Fibroblast of skin of left quadriceps (primary cell): ENCODE data around the gene S100PBP.
A peak's percentile ranks its signal among the peaks of the same experiment; 100 is the strongest.
"Not testable (repeated sequence)": the region's sequence is repeated elsewhere in the genome, so short reads cannot be mapped to it uniquely, and the experiment has no call there.

Experiments
- DNase-seq, 2 experiments: peaks; one replicate each; pipeline ENCODE4 v3.0.0-alpha.2; 2013; ENCODE audit warnings: low read depth in 2 of 2

Gene S100PBP

DNA sequence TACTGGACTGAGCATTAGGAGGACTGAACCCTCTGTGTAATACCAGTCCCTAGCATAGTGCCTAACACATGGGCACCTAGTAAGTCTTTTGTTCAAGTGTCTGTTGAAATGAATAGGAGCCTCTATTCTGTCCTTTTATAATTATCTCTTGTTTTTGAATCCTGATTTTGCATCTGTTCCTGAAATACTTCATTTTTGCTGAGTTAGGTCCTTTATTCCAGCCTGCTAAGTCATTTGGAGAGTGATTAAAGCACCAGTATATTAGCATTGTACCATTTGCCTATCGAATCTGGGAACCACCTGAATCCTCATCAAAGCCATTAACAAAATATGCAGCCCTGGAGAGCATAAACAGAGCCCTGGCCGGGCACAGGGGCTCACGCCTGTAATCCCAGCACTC, 32.6 kb upstream of the S100PBP start:
- no peak for DNase-seq

- DNase-seq: no peak
These were observed 30.6 kb upstream of the S100PBP start for GRCh38 chr1:32786856-32787255.

DNA sequence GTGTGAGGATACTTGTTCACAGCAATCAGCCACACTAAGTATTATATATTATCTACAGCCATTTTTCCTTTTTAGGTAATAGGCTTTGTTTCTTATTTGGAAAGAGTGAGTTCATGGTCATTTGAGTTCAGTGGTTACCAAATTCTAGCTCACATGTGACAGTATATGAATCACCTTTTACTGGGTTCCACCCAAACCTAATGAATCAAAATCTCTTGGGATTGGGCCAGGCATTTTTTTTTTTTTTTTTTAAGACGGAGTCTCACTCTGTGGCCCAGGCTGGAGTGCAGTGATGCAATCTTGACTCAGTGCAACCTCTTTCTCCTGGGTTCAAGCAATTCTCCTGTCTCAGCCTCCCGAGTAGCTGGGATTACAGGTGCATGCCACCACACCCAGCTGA, 28.1 kb upstream of the S100PBP start:
- peak; percentile 70 to 71 for DNase-seq

DNA sequence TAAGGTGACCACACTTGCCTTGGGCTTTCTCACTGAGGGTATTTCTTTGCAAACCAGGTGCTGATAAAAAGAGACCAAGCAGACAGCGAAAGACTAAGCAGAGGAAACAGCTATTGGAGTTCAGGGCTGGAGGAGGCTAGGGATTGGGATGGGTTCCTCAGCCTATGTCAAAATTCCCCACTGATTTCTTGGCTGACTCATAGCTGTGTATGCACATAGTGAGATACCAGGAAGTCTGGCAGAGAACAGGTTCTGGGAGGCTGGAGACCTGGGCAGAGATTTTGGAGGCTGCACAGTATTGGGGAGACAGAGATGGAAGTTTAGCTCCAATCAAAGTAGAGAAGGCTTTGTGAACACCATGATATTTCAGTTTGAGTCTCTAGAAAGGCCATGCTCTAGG, 25.6 kb upstream of the S100PBP start:
- no peak for DNase-seq

- peak in 1 of 2 experiments; percentile 40 for DNase-seq
These were observed 21.7 kb upstream of the S100PBP start for GRCh38 chr1:32795763-32796162.

DNA sequence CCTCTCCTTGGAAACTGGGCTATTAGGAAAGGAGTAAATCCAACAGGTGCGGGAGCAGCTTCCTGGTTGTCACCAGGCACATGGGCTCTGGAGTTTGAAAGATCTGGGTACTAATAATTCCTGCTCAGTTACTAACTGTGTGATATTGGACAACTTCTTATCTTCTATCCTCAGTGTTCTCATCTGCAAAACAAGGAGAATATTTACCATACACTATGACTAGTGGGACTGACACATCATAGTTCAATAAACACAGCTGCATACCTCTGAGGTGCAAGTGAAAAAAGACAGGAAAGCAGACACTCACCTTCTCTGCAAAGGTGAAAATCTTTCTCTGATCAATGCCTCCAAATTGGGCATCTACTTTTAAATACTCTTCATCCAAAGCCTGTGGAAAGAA, 20.0 kb upstream of the S100PBP start:
- no peak for DNase-seq

DNA sequence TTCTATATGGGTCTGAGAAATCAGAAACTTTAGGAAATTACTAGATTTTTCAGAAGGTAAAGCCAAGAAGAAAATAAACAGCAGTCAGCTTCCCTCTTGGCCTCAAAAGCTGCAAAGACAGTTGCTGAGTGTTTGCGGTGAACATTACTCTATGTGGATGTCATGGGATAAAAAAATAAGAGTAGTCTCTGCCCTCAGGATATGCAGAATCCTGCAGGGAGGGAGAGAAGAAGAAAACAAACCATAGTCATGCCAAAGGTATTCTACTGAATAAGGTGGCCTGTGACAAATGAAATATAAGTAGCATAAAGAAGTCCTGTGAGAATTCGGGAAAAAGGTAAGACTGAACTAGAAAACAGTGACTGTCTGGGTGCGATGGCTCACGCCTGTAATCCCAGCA, 19.3 kb upstream of the S100PBP start:
- no peak for DNase-seq

DNA sequence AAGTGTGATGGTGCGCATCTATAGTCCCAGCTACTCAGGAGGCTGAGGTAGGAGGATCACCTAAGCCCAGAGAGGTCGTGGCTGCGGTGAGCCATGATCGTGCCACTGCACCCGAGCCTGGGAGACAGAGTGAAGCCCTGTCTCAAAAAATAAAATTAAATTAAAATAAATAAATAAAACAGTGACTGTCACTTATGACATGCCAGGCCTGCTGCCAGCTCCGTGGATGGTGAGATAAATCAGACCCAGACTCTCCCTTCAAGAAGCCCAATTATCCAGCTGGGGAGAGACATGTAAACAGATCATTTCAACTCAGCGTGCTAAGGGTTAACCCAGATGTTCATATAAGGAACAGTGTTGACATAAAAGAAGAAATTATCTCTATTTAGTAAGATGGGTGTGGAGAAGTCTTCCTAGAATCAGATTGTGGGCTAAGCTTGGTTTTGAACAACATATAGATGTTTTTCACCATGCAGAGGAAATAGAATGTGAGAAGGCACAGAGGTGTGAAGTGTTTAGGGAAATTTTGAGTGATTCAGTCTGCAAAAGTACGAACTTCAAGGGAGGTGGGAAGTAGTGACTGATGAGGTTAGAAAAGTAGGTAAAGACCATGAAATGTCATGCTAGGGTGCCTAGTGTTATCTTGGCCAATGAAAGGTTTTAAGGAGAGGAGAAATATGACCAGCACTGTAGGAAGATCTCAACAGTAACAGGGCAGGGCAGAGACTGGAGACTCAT, 18.6 kb upstream of the S100PBP start:
- DNase-seq: no peak

DNA sequence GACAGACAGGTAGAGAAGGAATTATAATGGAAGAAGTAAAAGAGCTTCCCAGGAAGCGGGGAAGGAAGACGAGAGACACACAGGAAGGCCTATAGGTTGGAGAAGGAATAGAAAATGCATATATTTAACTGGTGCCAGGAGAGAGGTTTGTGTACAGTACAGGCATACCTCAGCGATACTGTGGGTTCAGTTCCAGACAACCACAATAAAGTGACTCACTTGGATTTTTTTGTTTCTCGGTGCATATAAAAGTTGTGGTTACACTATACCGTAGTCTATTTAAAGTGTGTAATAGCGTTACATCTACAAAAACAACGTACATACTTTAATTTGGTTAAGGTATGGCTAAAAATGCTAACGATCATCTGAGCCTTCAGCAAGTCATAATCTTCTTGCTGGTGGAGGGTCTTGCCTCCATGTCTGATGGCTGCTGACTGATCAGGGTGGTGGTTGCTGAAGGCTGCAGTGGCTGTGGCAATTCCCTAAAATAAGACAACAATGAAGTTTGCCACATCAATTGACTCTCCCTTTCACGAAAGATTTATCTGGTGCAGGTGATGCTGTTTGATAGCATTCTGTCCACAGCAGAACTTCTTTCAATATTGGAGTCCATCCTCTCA, 16.2 kb upstream of the S100PBP start:
- DNase-seq: peak in 1 of 2 experiments; percentile 37

GRCh38 chr1:32804460-32804859, 13.0 kb upstream of the S100PBP start:
- not testable (repeated sequence) for DNase-seq

DNA sequence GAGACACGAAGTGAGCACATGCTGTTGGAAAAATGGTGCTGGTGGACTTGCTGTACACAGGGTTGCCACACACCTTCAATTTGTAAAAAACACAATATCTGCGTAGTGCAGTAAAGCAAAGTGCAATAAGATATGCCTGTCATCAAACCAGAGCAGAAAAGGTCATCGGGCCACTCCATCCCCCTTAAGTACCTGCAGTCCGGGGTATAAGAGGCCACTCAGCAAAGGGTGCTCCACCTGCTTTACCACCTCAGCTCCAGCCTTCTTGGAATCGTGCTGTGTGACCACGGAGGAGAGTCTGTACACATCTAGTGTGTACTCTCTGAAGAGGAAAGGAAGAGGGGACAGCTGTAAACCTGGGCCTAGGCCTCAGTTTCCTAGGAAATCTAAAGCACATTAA, 11.2 kb upstream of the S100PBP start:
- no peak for DNase-seq

- no peak for DNase-seq
These were observed 10.4 kb upstream of the S100PBP start for GRCh38 chr1:32806910-32807523.

DNA sequence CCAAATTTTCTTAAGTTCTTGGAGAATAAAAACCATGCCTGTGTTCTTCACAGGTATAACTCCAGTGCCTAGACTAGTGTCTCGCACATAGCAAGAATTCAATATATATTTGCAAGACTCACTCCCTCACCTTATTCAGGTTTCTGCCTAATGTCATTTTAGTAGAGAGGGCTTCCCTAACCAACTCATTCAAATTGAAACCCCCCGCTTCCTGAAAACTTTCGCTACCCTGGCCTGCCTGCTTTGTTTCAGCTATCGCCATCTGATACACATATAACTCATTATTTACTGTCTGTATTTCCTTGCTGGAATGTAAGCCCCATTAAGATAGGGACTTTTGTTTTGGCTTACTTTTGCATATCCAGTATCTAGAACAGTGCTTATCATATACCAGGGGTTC, 8.9 kb upstream of the S100PBP start:
- DNase-seq: no peak

GRCh38 chr1:32810358-32810757, 7.1 kb upstream of the S100PBP start:
- DNase-seq: no peak

DNA sequence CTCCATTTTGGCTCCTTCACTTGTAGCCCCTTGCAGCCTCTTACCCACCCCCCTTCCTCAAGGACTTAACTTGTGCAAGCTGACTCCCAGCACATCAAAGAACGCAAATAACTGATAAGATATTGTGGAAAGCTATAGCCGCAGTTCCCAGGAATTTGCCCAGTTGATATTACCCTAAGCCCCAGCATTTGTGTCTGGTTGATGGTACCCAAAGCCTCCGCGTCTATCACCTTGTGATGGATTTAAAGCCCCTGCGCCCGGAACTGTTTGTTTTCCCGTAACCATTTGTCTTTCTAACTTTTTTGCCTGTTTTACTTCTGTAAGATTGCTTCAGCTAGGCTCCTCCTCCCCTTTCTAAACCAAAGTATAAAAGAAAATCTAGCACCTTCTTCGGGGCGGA, 6.2 kb upstream of the S100PBP start:
- DNase-seq: no peak

DNA sequence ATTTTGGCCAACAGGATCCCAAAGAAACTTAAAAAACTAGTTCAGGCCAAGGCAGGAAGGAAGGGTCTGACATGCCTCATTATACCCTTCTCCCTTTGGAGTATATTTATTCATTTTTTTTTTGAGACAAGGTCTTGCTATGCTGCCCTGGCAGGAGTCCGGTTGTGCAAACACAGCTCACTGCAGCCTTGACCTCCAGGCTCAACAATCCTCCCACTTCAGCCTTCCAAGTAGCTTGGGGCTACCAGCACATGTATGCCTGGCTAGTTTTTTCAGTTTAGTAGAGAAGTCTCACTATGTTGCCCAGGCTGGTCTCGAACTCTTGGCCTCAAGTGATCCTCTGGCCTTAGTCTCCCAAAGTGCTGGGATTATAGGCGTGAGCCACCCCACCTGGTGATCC, 5.5 kb upstream of the S100PBP start:
- DNase-seq: no peak

DNA sequence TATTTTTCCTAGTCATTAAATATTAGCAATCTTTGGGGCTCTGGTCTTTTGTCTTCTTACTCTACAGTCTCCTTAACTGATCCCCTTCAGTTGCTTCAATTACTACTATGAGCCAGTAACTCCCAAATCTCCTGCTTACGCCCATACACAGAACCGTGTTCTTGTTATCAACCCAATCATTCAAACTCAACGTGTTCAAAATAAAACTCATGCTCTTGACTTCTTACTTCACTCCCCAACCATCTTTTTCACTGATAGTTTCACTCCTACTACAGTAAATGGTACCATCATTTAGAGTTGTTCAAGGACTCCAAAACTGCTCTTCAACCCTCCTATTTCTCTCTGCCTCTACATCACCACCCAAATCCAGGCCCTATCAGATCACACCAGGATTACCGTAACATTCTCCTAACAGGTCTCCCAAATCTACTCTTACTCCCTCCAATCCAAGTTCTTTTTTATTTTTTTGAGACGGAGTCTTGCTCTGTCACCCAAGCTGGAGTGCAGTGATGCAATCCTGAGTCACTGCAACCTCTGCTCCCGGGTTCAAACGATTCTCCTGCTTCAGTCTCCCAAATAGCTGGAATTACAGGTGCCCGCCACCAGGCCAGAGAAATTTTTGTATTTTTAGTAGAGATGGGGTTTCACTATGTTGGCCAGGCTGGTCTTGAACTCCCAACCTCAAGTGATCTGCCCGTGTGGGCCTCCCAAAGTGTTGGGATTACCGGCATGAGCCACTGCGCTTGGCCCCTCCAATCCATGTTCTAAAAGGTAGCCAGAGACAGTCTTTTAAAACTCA, 3.3 kb upstream of the S100PBP start:
- no peak for DNase-seq

DNA sequence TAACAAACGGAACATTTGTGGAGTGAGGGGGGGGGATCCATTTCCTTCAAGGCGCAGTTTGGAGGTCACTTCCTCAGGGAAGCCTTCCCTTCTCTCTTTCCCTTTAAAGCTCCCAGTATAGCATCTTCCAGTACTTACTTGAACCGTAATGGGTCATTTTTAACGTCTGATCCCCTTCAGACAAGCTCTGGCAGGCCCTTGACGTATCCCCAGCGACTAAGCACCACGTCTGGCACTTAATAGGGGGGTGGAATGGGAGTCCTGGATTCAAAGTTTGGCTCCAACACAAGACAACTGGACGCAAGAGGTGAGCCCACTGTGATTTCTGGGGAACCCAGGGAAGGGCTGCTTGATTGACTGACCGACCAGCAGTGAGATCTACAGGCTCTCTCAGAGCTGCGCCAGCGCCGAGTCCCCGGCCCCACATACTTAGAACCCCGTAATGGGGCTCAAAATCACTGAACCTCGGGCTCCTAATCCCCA, 736 bp upstream of the S100PBP start:
- DNase-seq: peak; percentile 5 to 6

DNA sequence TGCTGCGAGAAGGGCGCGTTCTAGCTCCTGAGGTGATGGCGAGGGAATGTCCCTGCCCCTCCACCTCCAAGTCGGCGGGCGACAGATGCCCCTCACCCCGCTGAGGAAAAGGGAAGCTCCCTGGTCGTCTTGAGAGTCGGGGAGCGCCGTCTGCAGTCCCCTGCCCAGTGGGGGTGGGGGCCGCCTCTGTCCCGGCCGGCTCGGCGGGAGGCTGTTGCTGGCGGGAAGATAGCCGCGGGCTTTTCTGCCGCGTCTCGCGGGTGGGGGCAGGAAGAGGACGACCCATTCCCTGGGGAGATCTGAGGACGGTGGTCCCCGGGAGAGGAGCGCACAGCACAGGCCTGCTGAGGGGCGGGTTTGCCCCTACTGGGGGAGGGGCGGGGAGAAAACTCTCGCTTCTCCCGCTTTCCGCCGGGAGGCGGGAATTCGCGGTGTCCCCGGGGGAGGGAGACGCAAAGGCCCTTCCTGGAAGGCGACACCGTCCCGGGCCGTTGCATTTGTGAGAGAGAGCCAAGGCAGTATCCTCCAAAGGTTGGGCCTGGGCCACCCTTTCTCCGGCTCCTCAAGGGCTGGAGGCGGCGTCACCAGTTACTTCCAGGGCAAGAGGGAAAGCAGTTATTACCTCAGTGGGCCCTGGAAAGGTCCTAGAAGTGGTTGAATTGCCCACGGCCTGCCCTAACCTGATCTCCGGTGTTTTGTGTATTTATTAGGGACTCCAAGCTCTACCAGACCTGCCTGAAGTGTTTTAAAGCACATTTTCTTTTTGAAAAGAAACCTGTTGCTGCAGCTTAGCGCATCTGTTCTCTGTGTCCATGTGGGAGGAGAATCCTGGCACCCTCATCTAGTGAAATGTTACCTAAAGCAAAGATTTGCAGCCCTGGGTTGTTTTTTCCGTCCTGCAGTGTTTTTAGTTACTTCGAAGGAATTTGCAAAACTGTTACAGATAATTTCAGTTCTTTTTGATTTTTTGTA, 648 bp downstream of the S100PBP start:
- peak in 1 of 2 experiments; percentile 16 for DNase-seq

GRCh38 chr1:32818804-32819541, 1.5 kb downstream of the S100PBP start:
- DNase-seq: no peak
